Panc1 (cell line): ENCODE results near the gene GNAZ.

Experiments used
- POLR2AphosphoS5 ChIP-seq: IDR thresholded peaks from 2 replicates; pipeline ENCODE4 v1.6.1; 2012; ENCODE audit warnings: mild to moderate bottlenecking, low read depth, low read length, moderate library complexity
- SIN3A ChIP-seq: IDR thresholded peaks from 2 replicates; pipeline ENCODE4 v1.6.1; 2012; ENCODE audit warnings: low read depth, mild to moderate bottlenecking, low read length, moderate library complexity, borderline replicate concordance; ENCODE audit not compliant: insufficient read depth
- TCF7L2 ChIP-seq: IDR thresholded peaks from 2 replicates; pipeline ENCODE4 v1.6.1; 2011; ENCODE audit warnings: mild to moderate bottlenecking, low read depth, low read length, inconsistent platforms
- TF ChIP-seq, protein P1 (sequence below): fragments of 450-650 bp; IDR thresholded peaks from 2 replicates; pipeline ENCODE4 v1.5.1; 2017; ENCODE audit warnings: mild to moderate bottlenecking
- TF ChIP-seq, protein P2 (sequence below), 2 experiments: IDR thresholded peaks; 2 replicates each; pipeline ENCODE4 v1.6.1; 2011 to 2012; ENCODE audit warnings: low read depth in 2 of 2, control low read depth in 1 of 2, low read length in 1 of 2, mild to moderate bottlenecking in 1 of 2, moderate library complexity in 1 of 2; ENCODE audit not compliant: insufficient read depth in 1 of 2

DNA sequence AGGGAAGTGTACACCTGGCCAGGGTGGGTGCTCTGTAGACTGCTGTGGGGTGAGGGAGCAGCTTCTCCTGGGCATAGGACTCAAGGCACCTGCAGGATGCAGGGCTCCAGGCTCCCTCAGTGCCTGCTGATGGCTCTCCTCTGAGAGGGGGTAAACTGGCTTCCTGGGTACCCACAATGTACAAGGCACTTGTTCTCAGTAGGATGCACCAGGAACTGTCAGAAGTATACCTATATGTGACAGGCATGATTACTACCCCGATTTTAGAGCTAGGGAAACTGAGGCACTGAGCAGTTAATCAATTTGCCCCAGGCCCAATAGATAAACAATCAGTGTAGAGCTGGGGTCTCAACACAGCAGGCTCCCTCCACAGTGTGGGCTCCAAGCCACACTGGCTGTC lies 31.4 kb upstream of the GNAZ start:
- TF ChIP-seq POLR2AphosphoS5 (no peak), SIN3A (no peak), TCF7L2 (no peak)
- TF ChIP-seq, protein P1, sequence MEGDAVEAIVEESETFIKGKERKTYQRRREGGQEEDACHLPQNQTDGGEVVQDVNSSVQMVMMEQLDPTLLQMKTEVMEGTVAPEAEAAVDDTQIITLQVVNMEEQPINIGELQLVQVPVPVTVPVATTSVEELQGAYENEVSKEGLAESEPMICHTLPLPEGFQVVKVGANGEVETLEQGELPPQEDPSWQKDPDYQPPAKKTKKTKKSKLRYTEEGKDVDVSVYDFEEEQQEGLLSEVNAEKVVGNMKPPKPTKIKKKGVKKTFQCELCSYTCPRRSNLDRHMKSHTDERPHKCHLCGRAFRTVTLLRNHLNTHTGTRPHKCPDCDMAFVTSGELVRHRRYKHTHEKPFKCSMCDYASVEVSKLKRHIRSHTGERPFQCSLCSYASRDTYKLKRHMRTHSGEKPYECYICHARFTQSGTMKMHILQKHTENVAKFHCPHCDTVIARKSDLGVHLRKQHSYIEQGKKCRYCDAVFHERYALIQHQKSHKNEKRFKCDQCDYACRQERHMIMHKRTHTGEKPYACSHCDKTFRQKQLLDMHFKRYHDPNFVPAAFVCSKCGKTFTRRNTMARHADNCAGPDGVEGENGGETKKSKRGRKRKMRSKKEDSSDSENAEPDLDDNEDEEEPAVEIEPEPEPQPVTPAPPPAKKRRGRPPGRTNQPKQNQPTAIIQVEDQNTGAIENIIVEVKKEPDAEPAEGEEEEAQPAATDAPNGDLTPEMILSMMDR = no peak
- TF ChIP-seq, protein P2, sequence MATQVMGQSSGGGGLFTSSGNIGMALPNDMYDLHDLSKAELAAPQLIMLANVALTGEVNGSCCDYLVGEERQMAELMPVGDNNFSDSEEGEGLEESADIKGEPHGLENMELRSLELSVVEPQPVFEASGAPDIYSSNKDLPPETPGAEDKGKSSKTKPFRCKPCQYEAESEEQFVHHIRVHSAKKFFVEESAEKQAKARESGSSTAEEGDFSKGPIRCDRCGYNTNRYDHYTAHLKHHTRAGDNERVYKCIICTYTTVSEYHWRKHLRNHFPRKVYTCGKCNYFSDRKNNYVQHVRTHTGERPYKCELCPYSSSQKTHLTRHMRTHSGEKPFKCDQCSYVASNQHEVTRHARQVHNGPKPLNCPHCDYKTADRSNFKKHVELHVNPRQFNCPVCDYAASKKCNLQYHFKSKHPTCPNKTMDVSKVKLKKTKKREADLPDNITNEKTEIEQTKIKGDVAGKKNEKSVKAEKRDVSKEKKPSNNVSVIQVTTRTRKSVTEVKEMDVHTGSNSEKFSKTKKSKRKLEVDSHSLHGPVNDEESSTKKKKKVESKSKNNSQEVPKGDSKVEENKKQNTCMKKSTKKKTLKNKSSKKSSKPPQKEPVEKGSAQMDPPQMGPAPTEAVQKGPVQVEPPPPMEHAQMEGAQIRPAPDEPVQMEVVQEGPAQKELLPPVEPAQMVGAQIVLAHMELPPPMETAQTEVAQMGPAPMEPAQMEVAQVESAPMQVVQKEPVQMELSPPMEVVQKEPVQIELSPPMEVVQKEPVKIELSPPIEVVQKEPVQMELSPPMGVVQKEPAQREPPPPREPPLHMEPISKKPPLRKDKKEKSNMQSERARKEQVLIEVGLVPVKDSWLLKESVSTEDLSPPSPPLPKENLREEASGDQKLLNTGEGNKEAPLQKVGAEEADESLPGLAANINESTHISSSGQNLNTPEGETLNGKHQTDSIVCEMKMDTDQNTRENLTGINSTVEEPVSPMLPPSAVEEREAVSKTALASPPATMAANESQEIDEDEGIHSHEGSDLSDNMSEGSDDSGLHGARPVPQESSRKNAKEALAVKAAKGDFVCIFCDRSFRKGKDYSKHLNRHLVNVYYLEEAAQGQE (IDR thresholded peaks at IDR 0.05; ENCODE audit: insufficient read depth in 1 of 2, low read depth in 2 of 2, low read length in 1 of 2) = no peak
